Measurements from ENCODE around the gene NDUFS2.
A peak's percentile ranks its signal among the peaks of the same experiment; 100 is the strongest.
"Not testable (repeated sequence)": the region's sequence is repeated elsewhere in the genome, so short reads cannot be mapped to it uniquely, and the experiment has no call there.

The NDUFS2 gene

DNA sequence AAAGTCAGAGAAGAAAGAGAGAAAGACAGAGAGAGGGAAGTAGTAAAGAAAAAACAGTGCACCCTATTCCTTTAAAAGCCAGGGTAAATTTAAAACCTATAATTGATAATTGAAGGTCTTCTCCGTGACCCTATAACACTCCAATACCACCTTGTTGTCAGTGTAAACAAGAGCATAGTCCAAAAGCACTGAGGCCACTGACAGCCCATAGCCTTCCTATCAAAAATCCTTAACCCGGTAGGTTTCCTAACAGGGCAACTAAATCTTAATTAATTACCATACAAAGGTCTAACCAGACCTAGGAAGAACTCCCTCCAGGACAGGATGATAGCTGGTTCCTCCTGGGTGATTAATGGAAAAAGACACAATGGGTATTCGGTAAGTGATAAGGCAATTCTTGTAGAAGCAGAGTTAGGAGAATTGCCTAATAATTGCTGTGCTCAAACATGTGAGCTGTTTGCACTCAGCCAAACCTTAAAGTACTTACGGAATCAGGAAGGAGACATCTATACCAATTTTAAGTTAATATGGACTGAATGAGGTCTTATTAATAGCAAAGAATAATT is 53.9 kb downstream of the NDUFS2 start:
- not testable (repeated sequence) for DNase-seq

DNA sequence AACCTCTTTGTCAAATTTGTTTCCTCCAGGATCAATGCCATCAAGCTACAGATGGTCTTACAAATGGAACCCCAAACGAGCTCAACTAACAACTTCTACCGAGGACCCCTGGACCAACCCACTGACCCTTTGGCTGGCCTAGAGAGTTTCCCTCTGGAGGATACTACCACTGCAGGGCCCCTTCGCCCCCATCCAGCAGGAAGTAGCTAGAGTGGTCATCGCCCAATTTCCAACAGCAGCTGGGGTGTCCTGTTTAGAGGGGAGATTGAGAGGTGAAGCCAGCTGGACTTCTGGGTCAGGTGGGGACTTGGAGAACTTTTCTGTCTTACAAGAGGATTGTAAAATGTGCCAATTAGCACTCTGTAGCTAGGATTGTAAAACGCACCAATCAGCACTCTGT is 54.9 kb downstream of the NDUFS2 start:
- not testable (repeated sequence) for DNase-seq

DNA sequence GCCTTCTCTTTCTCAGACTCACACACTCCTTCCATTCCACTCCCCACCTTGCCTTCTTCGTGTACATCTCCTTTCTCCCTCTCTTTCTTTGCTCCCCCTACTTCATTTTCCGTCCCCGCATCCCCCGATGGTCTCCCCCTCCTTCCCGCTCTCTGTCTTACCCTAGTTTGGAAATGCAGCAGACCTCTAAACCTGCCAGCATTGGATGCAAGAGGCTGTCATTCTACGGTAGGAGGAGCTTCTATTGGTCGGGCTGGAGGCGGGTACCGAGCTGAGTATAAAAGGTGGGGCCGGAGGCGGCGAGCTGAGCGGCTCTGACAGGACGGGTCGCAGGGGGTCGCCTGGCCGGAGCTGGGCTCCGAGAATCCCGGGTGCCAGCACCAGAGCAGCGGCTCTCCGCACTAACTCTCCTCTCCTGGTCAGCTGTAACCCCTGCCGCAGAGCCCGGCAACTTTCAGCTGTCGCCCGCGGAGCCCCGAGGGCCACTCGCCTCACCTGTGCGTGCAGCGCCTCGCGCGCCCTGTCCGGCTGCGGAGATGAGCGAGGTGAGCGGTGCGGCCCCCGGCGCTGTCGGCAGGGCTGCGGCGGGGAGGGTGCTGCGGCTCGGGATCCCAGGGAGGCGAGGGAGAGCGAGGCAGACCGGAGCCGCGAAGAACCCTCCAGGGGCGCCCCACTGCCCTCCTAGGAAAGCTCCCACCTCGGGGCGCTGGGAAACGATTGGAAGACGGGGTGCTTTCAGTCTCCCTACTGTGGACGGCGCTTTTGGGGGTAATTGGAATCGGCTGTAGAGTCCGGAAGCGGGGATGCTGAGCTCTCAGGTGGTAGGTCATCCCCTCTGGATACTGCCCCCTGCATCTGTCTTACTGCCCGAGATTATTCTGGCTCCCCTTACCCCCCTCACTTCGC is 56.5 kb downstream of the NDUFS2 start, which contains the start of gene PCP4L1:
TSS of gene PCP4L1 (plus strand) at position 307 of the 906 bp plus-strand sequence. CDS start at position 537, 230 bp downstream.
- DNase-seq: peak; percentile 55

DNA sequence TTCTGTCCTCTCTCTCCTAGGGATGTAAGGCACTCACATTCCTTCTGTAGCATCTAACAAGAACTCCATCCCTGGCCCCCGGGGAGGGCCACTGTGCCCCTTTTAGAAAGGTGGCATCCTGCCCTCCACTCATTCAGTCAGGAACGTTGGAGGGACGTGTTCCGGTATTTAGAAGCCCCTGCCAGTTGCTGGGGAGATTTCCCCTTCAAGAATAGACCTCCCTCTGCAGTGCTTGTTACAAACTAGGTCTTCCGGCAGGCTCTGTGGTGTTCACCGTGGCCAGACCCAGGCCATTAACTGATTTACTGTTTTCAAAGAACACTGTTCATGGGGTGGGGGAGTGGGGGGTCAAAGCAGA is 57.2 kb downstream of the NDUFS2 start:
- DNase-seq: no peak

DNA sequence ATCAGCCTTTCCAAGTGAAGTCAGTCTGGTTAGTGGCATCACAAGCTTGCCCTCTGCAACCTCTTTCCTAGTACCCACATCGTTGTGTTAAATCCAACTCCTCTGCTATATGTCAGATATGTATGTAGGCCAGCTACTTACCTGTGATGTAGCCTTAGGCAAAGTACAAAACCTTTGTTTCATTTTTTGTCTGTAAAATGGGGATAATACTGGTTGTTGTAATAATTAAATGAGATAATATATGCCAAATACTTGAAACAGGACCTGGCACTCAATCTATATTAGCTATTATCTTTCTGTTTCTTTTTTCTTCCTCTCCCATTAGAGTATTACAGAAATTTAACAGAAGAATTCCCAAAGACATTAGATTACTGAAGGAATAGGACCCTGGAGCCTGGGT is 57.6 kb downstream of the NDUFS2 start:
- no peak for DNase-seq

DNA sequence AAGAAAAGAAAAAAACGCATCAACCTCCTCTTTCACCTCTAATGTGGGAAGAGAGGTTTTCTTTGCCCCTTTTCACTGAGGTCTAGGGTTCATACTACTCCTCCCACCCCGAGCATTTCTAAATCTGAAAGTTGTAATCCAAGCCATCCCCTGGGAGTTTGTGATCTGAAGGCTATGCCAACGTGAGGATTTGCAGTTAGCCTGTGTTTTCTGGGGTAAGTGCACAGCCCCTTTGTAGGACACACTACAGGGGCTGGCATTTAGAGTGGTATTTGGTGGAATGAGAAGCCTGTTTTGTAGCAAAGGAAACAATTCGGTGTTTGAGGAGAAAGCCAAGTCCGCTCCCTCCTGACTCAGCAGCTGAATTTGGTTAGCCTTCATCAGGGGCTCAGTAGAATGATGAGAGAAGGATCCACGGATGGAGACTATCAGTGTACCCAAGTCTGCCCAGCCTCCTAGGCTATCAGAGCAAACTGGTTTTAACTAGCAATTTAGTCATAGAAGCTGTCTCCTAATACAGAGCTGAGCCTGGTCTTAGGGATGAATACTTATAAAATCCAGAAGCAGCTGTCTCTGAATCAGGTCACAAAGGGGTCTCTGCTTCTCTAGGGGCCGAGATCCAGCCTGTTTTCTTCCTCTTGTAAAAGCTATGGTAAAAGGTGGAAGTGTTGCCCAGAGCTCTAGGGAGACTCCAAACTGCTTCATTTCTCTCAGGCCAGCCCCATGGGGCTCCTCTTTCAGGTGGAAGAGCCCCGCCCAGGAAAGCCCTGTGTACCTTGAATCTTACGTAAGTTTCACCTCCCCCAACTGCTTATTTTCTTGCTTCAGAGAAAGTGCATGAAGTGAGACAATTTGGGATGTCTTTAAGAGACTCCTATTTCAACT is 58.5 kb downstream of the NDUFS2 start:
- DNase-seq: no peak

DNA sequence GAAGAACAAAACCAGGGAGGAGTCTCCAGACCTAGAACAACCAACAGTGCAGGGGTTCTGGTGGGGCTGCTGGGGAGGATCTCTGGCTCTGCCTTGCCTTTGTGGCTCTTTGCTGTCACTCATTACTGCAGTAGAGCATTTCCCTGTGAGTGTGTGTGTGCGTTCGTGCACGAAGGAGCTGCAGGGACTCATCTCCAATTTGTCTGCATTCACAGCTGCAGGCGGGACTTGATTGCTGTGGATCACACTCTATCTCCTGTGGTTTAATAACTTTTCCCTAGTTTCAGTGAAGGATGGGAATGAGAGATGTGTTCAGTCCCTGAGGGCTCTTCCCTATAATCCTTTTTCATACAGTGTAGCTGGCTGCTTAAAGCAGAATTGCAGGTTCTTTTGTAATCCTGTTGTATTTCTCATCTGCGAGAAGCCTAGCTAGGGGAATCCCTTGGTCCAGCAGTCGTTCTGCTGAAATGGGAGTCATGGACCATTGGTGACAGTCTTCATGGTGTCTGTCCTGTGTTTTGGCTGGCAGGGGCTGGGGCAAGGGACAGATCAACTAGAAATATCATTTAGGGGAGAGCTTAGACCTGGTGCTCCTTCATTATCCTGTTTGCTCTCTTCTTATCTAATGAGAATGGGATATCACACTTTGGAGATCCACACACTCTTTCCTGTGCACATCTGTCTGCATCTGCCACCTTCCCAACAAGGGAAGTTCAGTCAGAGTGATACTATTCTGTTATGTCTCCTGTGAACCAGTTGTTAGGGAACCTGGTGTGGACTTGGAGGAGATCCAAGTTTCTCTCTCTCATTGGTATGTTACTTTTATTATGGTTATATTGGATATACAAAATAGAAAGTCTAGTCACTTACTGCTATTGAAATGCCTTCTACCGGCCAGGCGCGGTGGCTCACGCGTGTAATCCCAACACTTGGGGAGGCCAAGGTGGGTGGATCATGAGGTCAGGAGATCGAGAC is 59.4 kb downstream of the NDUFS2 start:
- no peak for DNase-seq

Data from left hindlimb (tissue), 1 donor.